Activated T-cell treated with anti-CD3 and anti-CD28 coated beads, Interleukin-2, amount 50 U/mL, for 48 hours (primary cell): ENCODE measurements around the gene SHISA6.

ENCODE experiments used
- DNase-seq, 2 experiments: peaks; one replicate each; pipeline ENCODE4 v3.0.0-alpha.2; 2020

Gene SHISA6

GRCh38 chr17:11356371-11356770 is 115.4 kb downstream of the SHISA6 start:
- DNase-seq: no peak

- DNase-seq: no peak
These were observed 122.6 kb downstream of the SHISA6 start for GRCh38 chr17:11363565-11364117.

GRCh38 chr17:11366272-11366850 is 125.3 kb downstream of the SHISA6 start:
- no peak for DNase-seq

GRCh38 chr17:11369575-11369974 is 128.6 kb downstream of the SHISA6 start:
- DNase-seq: no peak

GRCh38 chr17:11372692-11373091 is 131.7 kb downstream of the SHISA6 start:
- DNase-seq: no peak

GRCh38 chr17:11378506-11378905 is 137.5 kb downstream of the SHISA6 start:
- DNase-seq: no peak

GRCh38 chr17:11380761-11381160 is 139.7 kb downstream of the SHISA6 start:
- DNase-seq: no peak

GRCh38 chr17:11383157-11383556 is 142.1 kb downstream of the SHISA6 start:
- no peak for DNase-seq

- DNase-seq: no peak
These were observed 143.1 kb downstream of the SHISA6 start for GRCh38 chr17:11384131-11384530.

- DNase-seq: no peak
These were observed 146.6 kb downstream of the SHISA6 start for GRCh38 chr17:11387610-11388009.

GRCh38 chr17:11388054-11388453 is 147.0 kb downstream of the SHISA6 start:
- DNase-seq: no peak

GRCh38 chr17:11389583-11389982 is 148.6 kb downstream of the SHISA6 start:
- DNase-seq: no peak

GRCh38 chr17:11391134-11391533 is 150.1 kb downstream of the SHISA6 start:
- no peak for DNase-seq

GRCh38 chr17:11404431-11405276 is 163.6 kb downstream of the SHISA6 start:
- DNase-seq: no peak

- DNase-seq: no peak
These were observed 165.7 kb downstream of the SHISA6 start for GRCh38 chr17:11406716-11407115.

GRCh38 chr17:11412654-11413053 is 171.6 kb downstream of the SHISA6 start:
- DNase-seq: no peak

- no peak for DNase-seq
These were observed 177.3 kb downstream of the SHISA6 start for GRCh38 chr17:11418342-11418741.

GRCh38 chr17:11430751-11431150 is 189.7 kb downstream of the SHISA6 start:
- DNase-seq: no peak

- no peak for DNase-seq
These were observed 197.7 kb downstream of the SHISA6 start for GRCh38 chr17:11438673-11439072.

GRCh38 chr17:11441004-11441403 is 200.0 kb downstream of the SHISA6 start:
- no peak for DNase-seq

GRCh38 chr17:11446316-11446715 is 205.3 kb downstream of the SHISA6 start:
- DNase-seq: no peak

- no peak for DNase-seq
These were observed 213.1 kb downstream of the SHISA6 start for GRCh38 chr17:11454096-11454495.

- DNase-seq: no peak
These were observed 217.3 kb downstream of the SHISA6 start for GRCh38 chr17:11458279-11458678.

- DNase-seq: no peak
These were observed 218.9 kb downstream of the SHISA6 start for GRCh38 chr17:11459861-11460331.
